NCI-H2081 (cell line): ENCODE data around the gene SEPTIN10.
"Not testable (repeated sequence)": the region's sequence is repeated elsewhere in the genome, so short reads cannot be mapped to it uniquely, and the experiment has no call there.

Experiments used
- DNase-seq, 2 experiments: peaks; one replicate each; lab custom pipeline; 2025; lab: John Stamatoyannopoulos, UW

Gene SEPTIN10

DNA sequence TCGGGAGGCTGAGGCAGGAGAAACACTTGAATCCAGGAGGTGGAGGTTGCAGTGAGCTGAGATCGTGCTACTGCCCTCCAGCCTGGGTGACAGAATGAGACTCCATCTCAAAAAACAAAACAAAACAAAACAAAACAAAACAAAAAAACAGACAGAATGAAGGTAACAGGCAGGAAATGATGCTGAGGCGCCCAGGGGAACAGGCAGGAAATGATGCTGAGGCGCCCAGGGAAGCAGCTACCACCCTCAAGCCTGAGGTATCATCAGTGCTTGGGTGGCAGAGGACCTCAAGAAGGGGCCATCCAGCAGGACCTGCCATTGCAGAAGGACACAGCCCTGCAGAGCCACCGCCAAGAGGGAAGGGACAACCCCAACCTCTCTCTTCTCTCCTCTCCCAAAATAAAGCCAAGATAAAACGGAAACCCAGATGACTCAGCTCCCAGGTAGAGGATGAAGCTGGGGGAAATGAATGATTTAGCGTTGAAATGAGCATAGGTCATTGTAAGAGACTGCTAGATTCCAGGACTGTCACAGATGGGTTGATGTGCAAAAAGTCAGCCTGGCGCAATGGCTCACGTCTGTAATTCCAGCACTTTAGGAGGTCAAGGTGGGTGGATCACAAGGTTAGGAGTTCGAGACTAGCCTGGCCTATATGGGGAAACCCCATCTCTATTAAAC lies 19.7 kb upstream of the SEPTIN10 start:
- no peak for DNase-seq

- DNase-seq, result no peak
These were observed 18.5 kb upstream of the SEPTIN10 start for GRCh38 chr2:109632158-109632789.

DNA sequence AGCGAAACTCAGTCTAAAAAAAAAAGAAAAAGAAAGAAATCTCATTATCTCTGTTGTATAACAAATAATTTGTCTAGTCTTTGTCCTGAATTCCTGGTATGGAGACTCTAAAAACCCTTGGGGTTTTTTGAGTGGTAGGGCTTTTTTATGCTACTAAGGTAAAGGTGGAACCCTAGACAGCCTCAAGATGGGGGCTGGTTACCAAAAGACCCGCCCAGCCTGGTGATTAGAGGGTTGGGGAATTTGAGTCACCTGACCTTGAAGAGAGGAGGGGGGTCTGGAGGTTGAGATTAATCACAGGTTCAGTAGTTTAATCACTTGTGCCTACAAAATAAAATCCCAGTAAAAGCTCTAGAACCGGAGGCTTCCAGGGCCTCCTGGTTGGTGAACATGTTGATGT lies 18.0 kb upstream of the SEPTIN10 start:
- DNase-seq, result no peak

DNA sequence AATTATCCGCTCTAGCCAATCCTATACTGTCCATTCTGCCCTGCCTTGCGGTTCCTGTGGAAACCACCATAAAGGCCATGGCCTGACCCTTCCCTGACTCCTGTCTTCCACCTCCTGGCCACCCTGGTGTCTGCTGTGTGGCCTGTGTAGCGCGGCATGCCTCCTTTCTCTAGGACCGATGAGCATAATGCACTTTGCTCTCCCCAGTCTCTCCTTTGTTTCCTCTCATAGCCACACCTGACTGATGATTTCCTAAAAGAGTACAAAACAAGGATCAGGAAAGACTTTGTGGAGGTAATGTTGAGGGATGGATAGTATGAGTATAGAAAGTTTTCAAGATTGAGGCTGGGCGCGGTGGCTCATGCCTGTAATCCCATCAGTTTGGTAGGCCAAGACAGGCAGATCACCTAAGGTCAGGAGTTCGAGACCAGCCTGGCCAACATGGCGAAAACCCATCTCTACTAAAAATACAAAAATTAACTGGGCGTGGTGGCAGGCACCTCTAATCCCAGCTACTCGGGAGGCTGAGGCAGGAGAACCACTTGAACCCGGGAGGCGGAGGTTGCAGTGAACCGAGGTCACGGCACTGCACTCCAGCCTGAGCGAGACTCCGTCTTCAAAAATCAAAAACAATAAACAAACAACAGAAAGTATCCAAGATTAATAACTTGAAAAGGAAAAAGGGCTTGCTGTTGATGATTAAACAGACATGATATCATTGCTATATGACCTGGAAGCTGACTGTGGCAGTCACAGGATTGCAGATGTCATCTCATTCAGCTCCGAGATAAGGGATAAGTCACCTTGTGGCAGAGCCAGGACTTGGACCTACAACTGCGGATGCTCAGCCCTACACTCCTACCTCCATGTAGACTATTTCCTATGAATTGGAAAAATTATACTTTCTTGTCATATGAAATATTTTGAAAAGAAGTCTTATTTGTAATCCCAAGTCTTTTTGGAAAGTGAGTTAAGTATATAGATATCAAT lies 17.0 kb upstream of the SEPTIN10 start:
- DNase-seq, result no peak

DNA sequence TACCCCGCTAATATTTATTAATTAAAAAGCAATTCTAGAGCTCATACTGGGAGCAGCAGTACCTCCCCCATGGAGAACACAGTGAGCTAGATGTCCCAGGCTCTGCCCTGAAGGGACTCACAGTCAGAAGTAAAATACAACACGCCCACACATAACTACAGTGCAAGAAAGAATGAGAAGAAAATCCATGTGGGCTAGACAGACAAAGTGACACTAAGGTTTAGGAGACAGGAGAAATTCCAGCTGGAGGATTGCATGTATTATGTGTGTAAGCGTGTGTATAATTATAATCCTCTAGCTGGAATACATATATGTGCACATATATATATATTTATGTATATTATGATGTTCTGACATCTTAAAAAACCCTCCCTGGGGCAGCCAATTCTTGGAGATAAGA lies 16.1 kb upstream of the SEPTIN10 start:
- DNase-seq, result no peak

- not testable (repeated sequence) for DNase-seq
These were observed 14.6 kb upstream of the SEPTIN10 start for GRCh38 chr2:109628321-109628720.

DNA sequence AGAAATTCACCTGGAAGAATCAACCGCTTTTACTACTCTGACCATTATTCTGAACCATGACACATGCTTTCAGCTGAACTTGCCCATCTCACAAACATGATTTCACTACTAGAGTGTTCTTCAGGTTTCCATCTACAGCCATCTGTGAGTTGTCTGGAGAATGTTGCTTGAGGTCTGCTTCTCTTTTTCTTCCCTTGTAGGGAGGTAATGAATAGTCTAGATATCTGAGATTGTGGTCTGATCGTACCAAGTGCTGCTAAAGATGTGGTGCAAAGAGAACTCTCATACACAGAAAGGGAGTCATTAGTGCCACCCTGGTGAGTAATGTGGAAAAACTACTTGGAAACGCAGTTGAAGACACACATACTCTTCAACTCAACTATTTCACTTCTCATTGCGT lies 10.6 kb upstream of the SEPTIN10 start:
- no peak for DNase-seq

GRCh38 chr2:109623923-109624322 lies 10.2 kb upstream of the SEPTIN10 start:
- no peak for DNase-seq

GRCh38 chr2:109623297-109623696 lies 9.5 kb upstream of the SEPTIN10 start:
- no peak for DNase-seq

- DNase-seq, result peak in 1 of 2 experiments; percentile 11
These were observed 5.4 kb upstream of the SEPTIN10 start for GRCh38 chr2:109619032-109619615.

DNA sequence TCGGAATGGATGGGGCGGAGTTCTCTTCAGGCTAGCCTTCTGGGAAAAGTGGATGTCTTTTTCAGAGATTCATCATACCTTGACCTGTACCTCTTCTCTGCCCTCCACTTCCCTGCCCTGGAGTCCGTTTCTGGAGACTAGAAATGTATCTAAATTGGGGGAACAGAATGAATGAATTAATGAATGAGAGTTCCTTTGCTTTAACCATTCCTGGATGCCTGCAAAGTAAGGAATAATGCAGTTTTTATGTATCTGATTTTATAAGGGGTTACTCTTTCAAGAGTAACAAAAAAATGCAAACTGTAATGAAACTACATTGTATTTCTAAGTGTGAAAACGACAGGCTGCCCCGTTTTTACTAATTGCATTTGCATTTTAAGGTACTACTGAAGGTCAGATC lies 2.4 kb upstream of the SEPTIN10 start:
- no peak for DNase-seq

GRCh38 chr2:109615637-109616144 lies 1.9 kb upstream of the SEPTIN10 start:
- no peak for DNase-seq

- no peak for DNase-seq
These were observed 1.2 kb upstream of the SEPTIN10 start for GRCh38 chr2:109614715-109615636.

GRCh38 chr2:109613081-109613921 lies 465 bp downstream of the SEPTIN10 start:
- peak in 1 of 2 experiments; percentile 34 for DNase-seq

DNA sequence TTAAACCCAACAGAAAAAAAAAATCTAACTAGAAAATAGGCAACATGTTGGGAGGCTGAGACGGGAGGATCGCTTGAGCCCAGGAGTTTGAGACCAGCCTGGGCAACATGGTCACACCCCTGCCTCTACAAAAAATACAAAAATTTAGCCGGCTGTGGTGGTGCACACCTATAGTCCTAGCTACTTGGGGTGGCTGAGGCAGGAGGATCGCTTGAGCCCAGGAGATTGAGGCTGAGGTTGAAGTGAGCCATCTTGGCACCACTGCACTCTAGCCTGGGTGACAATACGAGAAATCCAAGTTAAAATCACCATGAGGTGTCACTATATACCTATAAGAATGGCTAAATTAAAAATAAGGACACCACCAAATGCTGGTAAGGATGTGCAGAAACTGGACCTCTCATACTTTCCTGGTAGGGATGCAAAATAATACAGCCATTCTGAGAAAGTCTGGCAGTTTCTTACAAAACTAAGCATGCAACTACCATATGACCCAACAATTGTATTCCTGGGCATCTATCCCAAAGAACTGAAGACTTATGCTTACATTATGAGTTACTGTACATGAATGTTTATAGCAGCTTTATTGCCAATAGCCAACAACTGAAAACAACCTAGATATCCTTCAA lies 2.2 kb downstream of the SEPTIN10 start:
- peak in 1 of 2 experiments; percentile 4 for DNase-seq

DNA sequence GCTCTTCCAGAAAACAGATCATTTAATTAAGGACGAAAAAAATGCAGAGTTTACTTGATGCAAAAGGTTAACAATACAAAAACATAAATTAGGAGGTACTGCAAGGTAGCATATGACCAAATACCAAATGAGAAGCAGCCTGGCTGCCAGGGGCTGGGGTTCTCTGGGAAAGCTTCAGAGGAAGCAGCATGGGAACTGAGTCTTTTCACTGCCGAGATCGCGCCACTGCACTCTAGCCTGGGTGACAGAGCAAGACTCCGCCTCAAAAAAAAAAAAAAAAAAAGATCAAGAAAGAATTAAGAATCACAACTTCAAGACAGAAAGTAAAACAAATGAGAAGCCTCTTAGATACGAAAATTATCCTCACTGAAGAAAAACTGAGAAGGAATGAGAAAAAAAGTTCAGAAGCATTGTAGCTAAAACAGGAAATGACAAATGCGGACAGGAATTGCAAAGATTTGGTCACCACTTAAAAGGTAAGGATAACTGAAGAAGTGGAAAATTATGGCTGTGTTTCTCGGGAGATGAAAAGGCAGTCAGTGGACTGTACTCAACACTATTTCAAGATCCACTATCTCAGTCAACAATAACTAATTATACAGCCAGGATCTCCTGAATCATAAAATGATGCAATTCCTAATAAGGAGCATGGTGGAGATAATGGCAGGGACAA lies 4.3 kb downstream of the SEPTIN10 start:
- DNase-seq, result no peak

DNA sequence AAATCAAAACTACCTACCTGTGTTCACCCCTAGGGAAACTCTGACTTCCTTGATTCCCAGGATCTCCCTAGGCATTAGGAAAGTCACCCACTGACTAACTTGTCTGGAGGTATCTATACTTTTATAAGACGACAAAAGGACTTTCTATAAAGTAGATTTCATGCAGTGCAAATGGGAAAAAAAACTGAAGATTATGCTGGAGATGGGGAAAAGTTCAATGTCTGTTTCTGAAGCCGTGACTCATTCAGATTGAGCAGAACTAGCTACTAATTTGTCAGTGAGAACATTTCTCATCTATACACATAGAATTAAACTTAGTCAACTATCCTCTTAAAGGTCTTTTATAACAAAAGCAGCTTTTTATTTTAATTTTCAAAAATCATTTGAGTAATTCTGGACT lies 6.0 kb downstream of the SEPTIN10 start:
- no peak for DNase-seq

DNA sequence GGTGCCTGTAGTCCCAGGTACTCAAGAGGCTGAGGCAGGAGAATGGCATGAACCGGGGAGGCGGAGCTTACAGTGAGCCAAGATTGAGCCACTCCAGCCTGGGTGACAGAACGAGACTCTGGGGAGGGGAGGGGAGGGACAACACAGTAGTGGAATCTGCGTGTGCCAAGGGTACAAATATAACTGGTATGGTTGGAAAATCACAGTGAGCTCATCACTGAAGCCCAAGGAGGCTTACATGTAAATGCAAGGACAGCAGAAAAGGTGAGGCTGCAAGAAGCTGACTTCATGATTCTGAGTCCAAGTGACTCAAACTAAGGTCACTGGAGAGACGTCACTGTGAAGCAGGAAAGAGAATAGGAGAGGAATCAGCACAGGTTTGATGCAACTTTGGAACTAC lies 9.2 kb downstream of the SEPTIN10 start:
- DNase-seq, result no peak

GRCh38 chr2:109602617-109603188 lies 11.1 kb downstream of the SEPTIN10 start:
- DNase-seq, result no peak
